ENCODE measurements around the gene DLG2. TPM values are rescaled to one million over a fixed set of nuclear protein-coding genes. Genes with fewer than 3 reads are reported as not detected.
"Not testable (repeated sequence)": the region's sequence is repeated elsewhere in the genome, so short reads cannot be mapped to it uniquely, and the experiment has no call there.

DLG2 gene
- total RNA-seq, 1 donor from 2014 or later, result 2.1 TPM

GRCh38 chr11:85661972-85662664, 35.0 kb upstream of the DLG2 start:
- no peak overlapping the region for H3K27ac Mint-ChIP-seq

DNA sequence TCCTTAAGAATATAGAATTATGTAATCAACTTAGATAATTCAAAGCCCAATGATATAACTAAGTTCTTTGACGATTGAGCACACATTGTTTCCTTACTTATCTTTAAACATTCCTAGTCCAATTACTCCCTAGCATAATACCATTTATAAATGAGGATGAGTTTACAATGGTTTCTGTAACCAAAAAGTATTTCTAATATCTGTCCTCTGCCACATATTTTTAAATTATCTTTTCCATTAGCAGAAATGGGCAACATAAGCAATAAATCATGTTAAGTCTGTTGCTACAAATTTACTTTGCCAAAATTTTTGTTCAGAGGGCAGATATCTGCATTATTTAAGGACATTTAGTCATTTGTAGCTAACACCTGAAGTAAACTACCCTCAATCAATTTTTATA, 31.0 kb upstream of the DLG2 start:
- Mint-ChIP-seq H3K27ac (no peak overlapping the region), H3K4me3 (no peak overlapping the region), H3K9me3 (no peaks in the 10 kb centered on the region), H3K4me1 (ENCODE audit: low read depth) (peaks cover 71% of the 10 kb centered on the region), H3K36me3 (ENCODE audit: low read depth) (peaks cover 53% of the 10 kb centered on the region), H3K27me3 (ENCODE audit: insufficient read depth) (no peaks in the 10 kb centered on the region)
- no peak for DNase-seq (ENCODE audit: low spot score)
- intact Hi-C loops (cut with micrococcal nuclease), result no loop called here

More at GRCh38 chr11:85661972-85662664, 35.0 kb upstream of the DLG2 start:
- Mint-ChIP-seq H3K4me1 (ENCODE audit: low read depth) (peaks cover 73% of the 10 kb centered on the region), H3K4me3 (peak overlapping the region; percentile 99), H3K36me3 (ENCODE audit: low read depth) (peaks cover 51% of the 10 kb centered on the region), H3K9me3 (no peaks in the 10 kb centered on the region), H3K27me3 (ENCODE audit: insufficient read depth) (no peaks in the 10 kb centered on the region)
- no peak for DNase-seq (ENCODE audit: low spot score)
- intact Hi-C loops (cut with micrococcal nuclease), result loop anchor here (5.0 to 10.0 kb wide), 2 partner anchors 623 to 1140 kb away; partner anchors contain the start of gene PRSS23

DNA sequence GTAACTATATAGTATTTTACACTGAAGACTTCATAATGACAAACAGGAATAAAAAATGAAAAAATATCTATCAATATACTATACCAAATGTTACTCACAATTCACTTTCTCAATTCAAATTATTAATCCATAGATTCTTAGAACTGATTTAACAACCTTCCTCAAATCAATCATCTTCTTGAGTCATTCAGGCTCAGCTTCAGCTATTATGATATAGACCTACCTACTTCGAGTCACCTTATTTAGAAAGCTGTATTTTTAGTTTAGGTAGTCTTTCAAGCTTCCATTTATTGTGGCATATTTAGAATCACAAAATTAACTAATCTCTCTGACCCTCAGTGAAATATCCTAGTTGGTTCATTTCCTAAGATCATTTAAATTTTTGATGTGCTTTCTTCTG, 29.6 kb upstream of the DLG2 start:
- Mint-ChIP-seq H3K27me3 (ENCODE audit: insufficient read depth) (no peaks in the 10 kb centered on the region), H3K27ac (no peak overlapping the region), H3K36me3 (ENCODE audit: low read depth) (peaks cover 52% of the 10 kb centered on the region), H3K4me1 (ENCODE audit: low read depth) (peaks cover 64% of the 10 kb centered on the region), H3K9me3 (no peaks in the 10 kb centered on the region), H3K4me3 (no peak overlapping the region)
- DNase-seq (ENCODE audit: low spot score), result no peak
- intact Hi-C loops (cut with micrococcal nuclease), result loop anchor here (1.0 kb wide), 2 partner anchors 8 kb away; no protein-coding TSS in a partner anchor

DNA sequence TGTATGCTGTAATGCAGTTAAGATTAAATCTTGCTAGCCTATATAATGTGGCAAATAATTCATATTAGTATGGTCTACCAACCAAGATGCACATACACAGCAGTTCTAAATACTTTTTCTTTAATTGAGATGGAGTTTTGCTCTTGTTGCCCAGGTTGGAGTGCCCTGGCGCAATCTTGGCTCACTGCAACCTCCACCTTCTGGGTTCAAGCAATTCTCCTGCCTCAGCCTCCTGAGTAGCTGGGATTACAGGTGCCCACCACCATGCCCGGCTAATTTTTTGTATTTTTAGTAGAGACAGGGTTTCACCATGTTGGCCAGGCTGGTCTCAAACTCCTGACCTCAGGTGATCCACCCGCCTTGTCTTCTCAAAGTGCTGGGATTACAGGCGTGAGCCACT, 27.2 kb upstream of the DLG2 start:
- H3K27me3 Mint-ChIP-seq (ENCODE audit: insufficient read depth); intact Hi-C loops (cut with micrococcal nuclease); DNase-seq (ENCODE audit: low spot score); H3K4me3 Mint-ChIP-seq; H3K9me3 Mint-ChIP-seq; H3K27ac Mint-ChIP-seq: not testable (repeated sequence)
- H3K4me1 Mint-ChIP-seq (ENCODE audit: low read depth), result peaks cover 54% of the 10 kb centered on the region
- H3K36me3 Mint-ChIP-seq (ENCODE audit: low read depth), result peaks cover 33% of the 10 kb centered on the region

DNA sequence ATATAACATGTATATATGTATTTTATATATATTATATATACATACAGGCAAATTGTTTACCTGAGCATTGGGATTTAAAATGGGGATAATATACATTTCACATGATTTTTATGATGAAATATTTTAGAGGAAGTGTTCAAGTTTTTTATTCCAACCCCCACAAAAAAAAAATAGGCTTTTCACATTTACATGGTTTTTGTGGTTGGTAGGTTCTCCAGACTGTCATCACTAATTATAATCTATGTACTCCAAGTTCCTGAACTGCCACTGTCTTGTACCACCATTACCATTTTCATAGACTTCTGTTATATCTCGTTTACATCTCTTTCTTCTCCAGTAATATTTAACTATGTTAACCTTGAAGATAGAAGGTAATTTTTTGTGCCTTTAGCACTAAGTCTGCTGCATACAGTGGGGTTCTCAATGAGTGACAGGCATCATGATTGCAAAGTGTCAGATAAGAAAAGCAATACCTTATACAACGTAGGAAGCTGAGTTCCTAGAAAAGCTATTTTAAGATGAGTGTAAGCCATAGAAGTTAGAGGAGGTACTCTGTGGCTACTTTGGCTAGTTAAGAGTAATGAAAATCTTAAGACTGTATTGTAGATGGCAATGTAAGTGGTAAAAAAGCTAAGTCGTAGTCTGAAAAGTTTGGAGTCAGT, 25.8 kb upstream of the DLG2 start:
- Mint-ChIP-seq H3K36me3 (ENCODE audit: low read depth) (peaks cover 24% of the 10 kb centered on the region), H3K27ac (no peak overlapping the region), H3K4me3 (no peak overlapping the region), H3K4me1 (ENCODE audit: low read depth) (peaks cover 52% of the 10 kb centered on the region), H3K27me3 (ENCODE audit: insufficient read depth) (no peaks in the 10 kb centered on the region), H3K9me3 (no peaks in the 10 kb centered on the region)
- DNase-seq (ENCODE audit: low spot score), result no peak
- intact Hi-C loops (cut with micrococcal nuclease), result no loop called here

DNA sequence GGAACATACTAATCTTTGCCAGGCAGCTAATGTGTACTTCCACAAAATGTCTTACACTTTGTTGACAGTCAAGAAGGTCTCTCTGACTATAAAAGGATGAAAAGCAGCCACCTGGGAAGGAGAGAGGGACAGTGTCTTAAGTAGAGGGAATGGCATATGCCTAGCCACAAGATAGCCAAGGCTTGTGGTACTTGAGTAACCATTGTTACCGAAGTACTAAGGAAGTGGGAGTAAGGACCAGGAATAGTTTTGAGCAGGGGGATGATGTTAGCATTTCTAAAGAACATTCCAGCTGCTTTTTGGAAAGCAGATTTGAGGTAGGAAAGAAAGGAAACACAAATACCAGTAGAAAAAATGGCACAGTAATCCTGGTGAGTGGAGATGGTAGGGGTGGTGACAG, 24.0 kb upstream of the DLG2 start:
- intact Hi-C loops (cut with micrococcal nuclease), result no loop called here
- Mint-ChIP-seq H3K27me3 (ENCODE audit: insufficient read depth) (no peaks in the 10 kb centered on the region), H3K9me3 (no peaks in the 10 kb centered on the region), H3K36me3 (ENCODE audit: low read depth) (peaks cover 16% of the 10 kb centered on the region), H3K4me1 (ENCODE audit: low read depth) (peaks cover 39% of the 10 kb centered on the region), H3K27ac (peak overlapping the region; percentile 2), H3K4me3 (no peak overlapping the region)
- DNase-seq (ENCODE audit: low spot score), result no peak

DNA sequence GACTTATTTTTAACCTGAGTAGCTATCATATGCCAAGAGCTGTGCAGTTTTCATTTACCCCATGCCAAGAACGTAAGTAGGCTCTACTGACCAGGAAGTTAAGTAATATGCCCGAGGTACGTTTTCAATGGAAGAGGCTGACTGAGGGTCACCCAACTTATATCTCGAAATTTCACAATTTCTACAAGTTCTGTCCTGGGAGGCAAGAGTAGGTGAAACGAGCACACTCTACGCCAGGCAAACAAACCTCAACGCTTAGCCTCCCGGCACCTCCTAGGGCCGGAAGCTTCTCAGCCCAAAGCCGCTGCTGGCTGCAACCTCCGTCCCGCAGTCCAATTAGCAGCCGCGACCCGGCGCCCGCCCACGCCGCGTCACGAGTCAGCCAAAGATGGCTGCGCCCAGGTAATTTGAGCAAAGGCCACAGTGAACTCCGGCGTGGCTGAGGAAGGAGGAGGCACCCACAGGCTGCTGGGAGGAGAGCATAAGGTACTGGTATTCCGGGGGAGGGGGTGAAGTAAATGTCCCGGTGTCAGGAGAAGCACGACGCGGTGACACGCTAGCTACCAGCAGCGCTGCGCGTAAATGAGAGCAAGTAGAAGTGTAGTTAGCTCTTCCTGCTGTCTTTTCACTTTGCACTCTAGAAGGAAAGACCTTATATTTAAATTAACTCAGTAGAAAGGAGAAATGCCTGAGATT, 20.6 kb upstream of the DLG2 start, which contains the start of gene TMEM126A:
TSS of gene TMEM126A (plus strand) at position 364 of the 696 bp plus-strand sequence. CDS start 2,289 bp downstream, outside the sequence.
- peaks cover 25% of the 10 kb centered on the region for H3K4me1 Mint-ChIP-seq (ENCODE audit: low read depth)
- intact Hi-C loops (cut with micrococcal nuclease), result loop anchor here (1.0 to 10.0 kb wide), 6 partner anchors 9 to 1607 kb away; partner anchors contain the start of gene TMEM126B
- peak within 1 kb of the TSS; percentile 91 for H3K27ac Mint-ChIP-seq
- peak within 1 kb of the TSS; percentile 93 for H3K4me3 Mint-ChIP-seq
- peak; percentile 88 for DNase-seq (ENCODE audit: low spot score)
- peaks cover 26% of the 10 kb centered on the region for H3K27me3 Mint-ChIP-seq (ENCODE audit: insufficient read depth)
- H3K36me3 Mint-ChIP-seq (ENCODE audit: low read depth), result peaks cover 7% of the 10 kb centered on the region
- no peaks in the 10 kb centered on the region for H3K9me3 Mint-ChIP-seq

GRCh38 chr11:85647078-85647477, 19.9 kb upstream of the DLG2 start:
- peaks cover 26% of the 10 kb centered on the region for H3K27me3 Mint-ChIP-seq (ENCODE audit: insufficient read depth)
- DNase-seq (ENCODE audit: low spot score), result no peak
- intact Hi-C loops (cut with micrococcal nuclease), result loop anchor here (1.0 to 10.0 kb wide), 5 partner anchors 17 to 1608 kb away; partner anchors contain the start of gene TMEM126B
- peaks cover 25% of the 10 kb centered on the region for H3K4me1 Mint-ChIP-seq (ENCODE audit: low read depth)
- H3K36me3 Mint-ChIP-seq (ENCODE audit: low read depth), result peaks cover 4% of the 10 kb centered on the region
- no peaks in the 10 kb centered on the region for H3K9me3 Mint-ChIP-seq
- H3K4me3 Mint-ChIP-seq, result peak overlapping the region; percentile 93
- H3K27ac Mint-ChIP-seq, result peak overlapping the region; percentile 91

- Mint-ChIP-seq H3K4me1 (ENCODE audit: low read depth) (peaks cover 2% of the 10 kb centered on the region), H3K4me3 (no peak overlapping the region), H3K9me3 (no peaks in the 10 kb centered on the region), H3K36me3 (ENCODE audit: low read depth) (peaks cover 12% of the 10 kb centered on the region), H3K27me3 (ENCODE audit: insufficient read depth) (peaks cover 27% of the 10 kb centered on the region), H3K27ac (no peak overlapping the region)
- intact Hi-C loops (cut with micrococcal nuclease), result loop anchor here (10.0 kb wide), 1 partner anchor 1612 kb away; no protein-coding TSS in a partner anchor
- DNase-seq (ENCODE audit: low spot score), result no peak
Observed at GRCh38 chr11:85643191-85643614, 16.1 kb upstream of the DLG2 start.

- intact Hi-C loops (cut with micrococcal nuclease), result no loop called here
- DNase-seq (ENCODE audit: low spot score), result no peak
- no peak overlapping the region for H3K27ac Mint-ChIP-seq
- no peaks in the 10 kb centered on the region for H3K27me3 Mint-ChIP-seq (ENCODE audit: insufficient read depth)
- H3K4me3 Mint-ChIP-seq, result no peak overlapping the region
- H3K4me1 Mint-ChIP-seq (ENCODE audit: low read depth), result peaks cover 9% of the 10 kb centered on the region
- peaks cover 27% of the 10 kb centered on the region for H3K36me3 Mint-ChIP-seq (ENCODE audit: low read depth)
- no peaks in the 10 kb centered on the region for H3K9me3 Mint-ChIP-seq
Observed at GRCh38 chr11:85634747-85635146, 7.6 kb upstream of the DLG2 start.

GRCh38 chr11:85628771-85629341, 1.7 kb upstream of the DLG2 start:
- Mint-ChIP-seq H3K27ac (peak overlapping the region; percentile 94), H3K27me3 (ENCODE audit: insufficient read depth) (peaks cover 5% of the 10 kb centered on the region), H3K4me3 (peak overlapping the region; percentile 97), H3K9me3 (no peaks in the 10 kb centered on the region), H3K36me3 (ENCODE audit: low read depth) (peaks cover 13% of the 10 kb centered on the region), H3K4me1 (ENCODE audit: low read depth) (peaks cover 50% of the 10 kb centered on the region)
- intact Hi-C loops (cut with micrococcal nuclease), result loop anchor here (1.0 to 10.0 kb wide), 12 partner anchors 18 to 1406 kb away; partner anchors contain the start of genes EED, PICALM, SYTL2 and TMEM126A
- peak; percentile 6 for DNase-seq (ENCODE audit: low spot score)

- peaks cover 52% of the 10 kb centered on the region for H3K4me1 Mint-ChIP-seq (ENCODE audit: low read depth)
- peaks cover 6% of the 10 kb centered on the region for H3K27me3 Mint-ChIP-seq (ENCODE audit: insufficient read depth)
Observed at GRCh38 chr11:85627998-85628770, 1.0 kb upstream of the DLG2 start, which contains the start of gene TMEM126B. Gene TMEM126B, plus strand, starts transcription at chr11:85628593. Its CDS starts 15 bp downstream, at chr11:85628608.

More at GRCh38 chr11:85627998-85628770, 1.0 kb upstream of the DLG2 start, which contains the start of gene TMEM126B:
- no peaks in the 10 kb centered on the region for H3K9me3 Mint-ChIP-seq
- H3K4me3 Mint-ChIP-seq, result peak within 1 kb of the TSS; percentile 97
- peak within 1 kb of the TSS; percentile 94 for H3K27ac Mint-ChIP-seq
- H3K36me3 Mint-ChIP-seq (ENCODE audit: low read depth), result peaks cover 10% of the 10 kb centered on the region
- peak; percentile 96 for DNase-seq (ENCODE audit: low spot score)
- intact Hi-C loops (cut with micrococcal nuclease), result loop anchor here (1.0 to 10.0 kb wide), 11 partner anchors 19 to 1407 kb away; partner anchors contain the start of genes EED, PICALM, SYTL2 and TMEM126A
